ENCODE data around the gene ENKD1. TPM values are rescaled to one million over a fixed set of nuclear protein-coding genes. Genes with fewer than 3 reads are reported as not detected.

The ENKD1 gene
- total and polyA plus RNA-seq, 2 donors (not counting 1 experiment from before 2014, with no cell fraction given) = 13.3 to 14.3 TPM

GRCh38 chr16:67716097-67716496 is 49.5 kb upstream of the ENKD1 start:
- Histone ChIP-seq H3K4me3 (ENCODE audit: control extremely low read depth in 1 of 5, extremely low read depth in 1 of 5, insufficient read depth in 1 of 5, low read depth in 2 of 5, low read length in 4 of 5) (no peak overlapping the region), H3K4me2 (replicated peaks; ENCODE audit: low read depth, low read length, poor library complexity, severe bottlenecking) (no peak overlapping the region), H4K20me1 (ENCODE audit: control insufficient read depth, insufficient read depth, low read length, poor library complexity, severe bottlenecking) (peaks cover 18% of the 10 kb centered on the region), H3K4me1 (ENCODE audit: control insufficient read depth in 2 of 2, insufficient read depth in 2 of 2, low read length in 2 of 2) (peaks cover 18 to 20% of the 10 kb centered on the region in 2 donors), H2AFZ (ENCODE audit: insufficient read depth, low read depth, low read length, poor library complexity, severe bottlenecking) (no peak overlapping the region), H3K27me3 (replicated peaks in 1 of 4; ENCODE audit: control extremely low read depth in 1 of 4, control insufficient read depth in 3 of 4, insufficient read depth in 4 of 4, low read length in 3 of 4) (no peaks in the 10 kb centered on the region), H3K36me3 (replicated peaks in 1 of 2; ENCODE audit: control extremely low read depth in 1 of 2, control insufficient read depth in 1 of 2, extremely low read depth in 1 of 2, insufficient read depth in 2 of 2, low read length in 1 of 2) (peaks cover 0 to 2% of the 10 kb centered on the region in 2 experiments), H3K9me3 (ENCODE audit: control extremely low read depth in 1 of 3, control insufficient read depth in 2 of 3, insufficient read depth in 1 of 3, low read length in 2 of 3) (no peaks in the 10 kb centered on the region), H3K79me2 (ENCODE audit: control insufficient read depth, insufficient read depth, low read length) (peaks cover 75% of the 10 kb centered on the region), H3K27ac (ENCODE audit: low read length in 2 of 2) (no peak overlapping the region), H3K9ac (ENCODE audit: low read length) (no peak overlapping the region)
- no peak for DNase-seq
- TF ChIP-seq EZH2 (IDR thresholded peaks at IDR 0.05; ENCODE audit: borderline replicate concordance, insufficient read depth, low read depth, low read length, poor library complexity, severe bottlenecking) = no peak
- TF ChIP-seq CTCF (IDR thresholded peaks at IDR 0.05) = no peak
- WGBS (ENCODE audit: insufficient coverage) = 90% methylated on average over 1 of the region's 2 CpGs
- Mint-ChIP-seq H3K4me3 (peak overlapping the region; percentile 12), H3K27me3 (no peaks in the 10 kb centered on the region), H3K27ac (no peak overlapping the region), H3K4me1 (peaks cover 43% of the 10 kb centered on the region), H3K9me3 (ENCODE audit: insufficient read depth) (no peaks in the 10 kb centered on the region)
- POLR2A ChIA-PET = no interaction called here
- intact Hi-C loops (cut with micrococcal nuclease) = no loop called here
- ATAC-seq (ENCODE audit: low read depth) = no peak
- CTCF ChIA-PET = interaction anchor here (2.8 kb wide), 1 partner anchor 100 kb away, joined by 9 read pairs; no protein-coding TSS in a partner anchor

- Histone ChIP-seq H3K9me3 (ENCODE audit: control extremely low read depth in 1 of 3, control insufficient read depth in 2 of 3, insufficient read depth in 1 of 3, low read length in 2 of 3) (no peaks in the 10 kb centered on the region), H3K4me1 (ENCODE audit: control insufficient read depth in 2 of 2, insufficient read depth in 2 of 2, low read length in 2 of 2) (peaks cover 10 to 12% of the 10 kb centered on the region in 2 donors), H2AFZ (ENCODE audit: insufficient read depth, low read depth, low read length, poor library complexity, severe bottlenecking) (no peak overlapping the region), H3K4me2 (replicated peaks; ENCODE audit: low read depth, low read length, poor library complexity, severe bottlenecking) (no peak overlapping the region), H3K79me2 (ENCODE audit: control insufficient read depth, insufficient read depth, low read length) (peaks cover 80% of the 10 kb centered on the region), H3K4me3 (ENCODE audit: control extremely low read depth in 1 of 5, extremely low read depth in 1 of 5, insufficient read depth in 1 of 5, low read depth in 2 of 5, low read length in 4 of 5) (no peak overlapping the region), H3K27ac (ENCODE audit: low read length in 2 of 2) (no peak overlapping the region), H4K20me1 (ENCODE audit: control insufficient read depth, insufficient read depth, low read length, poor library complexity, severe bottlenecking) (peaks cover 18% of the 10 kb centered on the region), H3K27me3 (replicated peaks in 1 of 4; ENCODE audit: control extremely low read depth in 1 of 4, control insufficient read depth in 3 of 4, insufficient read depth in 4 of 4, low read length in 3 of 4) (no peaks in the 10 kb centered on the region), H3K36me3 (replicated peaks in 1 of 2; ENCODE audit: control extremely low read depth in 1 of 2, control insufficient read depth in 1 of 2, extremely low read depth in 1 of 2, insufficient read depth in 2 of 2, low read length in 1 of 2) (peaks cover 0 to 2% of the 10 kb centered on the region in 2 experiments), H3K9ac (ENCODE audit: low read length) (no peak overlapping the region)
- ChIA-PET POLR2A (no interaction called here), CTCF (interaction anchor here (0.7 kb wide), 2 partner anchors 230 to 357 kb away, joined by 3 to 5 read pairs; no protein-coding TSS in a partner anchor)
- no CpG with 5 or more reads among the region's 1 CpG for WGBS (ENCODE audit: insufficient coverage)
- peaks cover 31% of the 10 kb centered on the region for H3K4me1 Mint-ChIP-seq
- H3K9me3 Mint-ChIP-seq (ENCODE audit: insufficient read depth) = no peaks in the 10 kb centered on the region
- H3K27ac Mint-ChIP-seq = no peak overlapping the region
- no peak overlapping the region for H3K4me3 Mint-ChIP-seq
- intact Hi-C loops (cut with micrococcal nuclease) = no loop called here
- DNase-seq (no peak), ATAC-seq (ENCODE audit: low read depth) (no peak)
- TF ChIP-seq CTCF (IDR thresholded peaks at IDR 0.05) = no peak
- no peak for TF ChIP-seq EZH2 (IDR thresholded peaks at IDR 0.05; ENCODE audit: borderline replicate concordance, insufficient read depth, low read depth, low read length, poor library complexity, severe bottlenecking)
- no peaks in the 10 kb centered on the region for H3K27me3 Mint-ChIP-seq
Observed at GRCh38 chr16:67714522-67714921, 48.0 kb upstream of the ENKD1 start.

All from B cell (primary cell).